Central memory CD4-positive, alpha-beta T cell (primary cell): ENCODE data around the gene PRRC2B.
"Not testable (repeated sequence)": the region's sequence is repeated elsewhere in the genome, so short reads cannot be mapped to it uniquely, and the experiment has no call there.

Experiments
- DNase-seq: peaks from one replicate; pipeline ENCODE4 v3.0.0; 2022

Gene PRRC2B

GRCh38 chr9:131438190-131438589 is 44.3 kb downstream of the PRRC2B start:
- DNase-seq = no peak

- DNase-seq = no peak
Measured at GRCh38 chr9:131439224-131439623, 45.3 kb downstream of the PRRC2B start.

GRCh38 chr9:131441441-131441840 is 47.6 kb downstream of the PRRC2B start:
- no peak for DNase-seq

- DNase-seq = no peak
Measured at GRCh38 chr9:131442351-131442750, 48.5 kb downstream of the PRRC2B start.

- no peak for DNase-seq
Measured at GRCh38 chr9:131443648-131444047, 49.8 kb downstream of the PRRC2B start.

GRCh38 chr9:131446276-131446675 is 52.4 kb downstream of the PRRC2B start:
- DNase-seq = no peak

- DNase-seq = no peak
Measured at GRCh38 chr9:131447148-131447547, 53.3 kb downstream of the PRRC2B start.

- no peak for DNase-seq
Measured at GRCh38 chr9:131447600-131447999, 53.7 kb downstream of the PRRC2B start.

GRCh38 chr9:131448818-131449217 is 54.9 kb downstream of the PRRC2B start:
- no peak for DNase-seq

GRCh38 chr9:131449276-131449675 is 55.4 kb downstream of the PRRC2B start:
- no peak for DNase-seq

- DNase-seq = no peak
Measured at GRCh38 chr9:131454028-131454427, 60.1 kb downstream of the PRRC2B start.

- not testable (repeated sequence) for DNase-seq
Measured at GRCh38 chr9:131455655-131456054, 61.8 kb downstream of the PRRC2B start.

- DNase-seq = no peak
Measured at GRCh38 chr9:131457746-131458145, 63.9 kb downstream of the PRRC2B start.

GRCh38 chr9:131459056-131459455 is 65.2 kb downstream of the PRRC2B start:
- DNase-seq = no peak

GRCh38 chr9:131461166-131461565 is 67.3 kb downstream of the PRRC2B start:
- no peak for DNase-seq

GRCh38 chr9:131464354-131465000 is 70.6 kb downstream of the PRRC2B start:
- DNase-seq = no peak

GRCh38 chr9:131465401-131465800 is 71.5 kb downstream of the PRRC2B start:
- no peak for DNase-seq

- DNase-seq = no peak
Measured at GRCh38 chr9:131467214-131467935, 73.5 kb downstream of the PRRC2B start.

- no peak for DNase-seq
Measured at GRCh38 chr9:131468031-131468430, 74.1 kb downstream of the PRRC2B start.

GRCh38 chr9:131469356-131469755 is 75.5 kb downstream of the PRRC2B start:
- no peak for DNase-seq

- no peak for DNase-seq
Measured at GRCh38 chr9:131469951-131470350, 76.1 kb downstream of the PRRC2B start.

GRCh38 chr9:131470581-131470991 is 76.7 kb downstream of the PRRC2B start:
- DNase-seq = no peak

GRCh38 chr9:131472085-131472484 is 78.2 kb downstream of the PRRC2B start:
- not testable (repeated sequence) for DNase-seq

GRCh38 chr9:131473198-131473885 is 79.5 kb downstream of the PRRC2B start:
- no peak for DNase-seq
